GM18505 (cell line): Measurements from ENCODE around the gene RPUSD2.
A peak's percentile ranks its signal among the peaks of the same experiment; 100 is the strongest.

Source experiments
- ATAC-seq: cut with Tn5 transposase; IDR thresholded peaks from one replicate; pipeline ENCODE4 v1.9.1; 2021; ENCODE audit not compliant: unreplicated experiment
- POLR2A ChIP-seq: IDR thresholded peaks from 4 replicates; pipeline ENCODE4 v1.6.1; 2011; ENCODE audit warnings: borderline replicate concordance; ENCODE audit not compliant: insufficient read depth, insufficient read length; ENCODE audit errors: extremely low read depth

RPUSD2 gene

GRCh38 chr15:40582726-40583246, 13.7 kb downstream of the RPUSD2 start:
- TF ChIP-seq POLR2A, result no peak
- ATAC-seq, result no peak

GRCh38 chr15:40584191-40584590, 15.1 kb downstream of the RPUSD2 start:
- TF ChIP-seq POLR2A, result no peak
- ATAC-seq, result no peak

DNA sequence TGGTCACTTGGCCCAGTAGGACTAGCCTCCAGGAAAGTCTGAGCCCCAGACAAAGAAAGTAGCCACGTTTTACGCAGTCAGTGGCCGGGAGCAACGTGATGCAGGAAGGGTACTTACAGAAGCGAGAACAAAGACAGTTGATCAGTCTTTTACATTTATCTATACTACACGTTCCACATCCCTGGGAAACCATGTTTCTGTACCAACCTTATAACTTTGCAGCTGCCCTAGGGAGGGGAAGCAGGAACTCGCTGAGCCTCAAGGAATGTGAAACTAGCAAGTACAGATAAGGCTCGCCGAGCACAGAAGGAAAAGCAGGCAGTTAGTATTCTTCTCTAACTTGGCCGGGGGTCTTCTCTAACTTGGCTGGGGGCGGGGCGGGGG, 21.6 kb downstream of the RPUSD2 start:
- no peak for TF ChIP-seq POLR2A
- ATAC-seq, result no peak

GRCh38 chr15:40591389-40591788, 22.3 kb downstream of the RPUSD2 start:
- no peak for TF ChIP-seq POLR2A
- no peak for ATAC-seq

- no peak for TF ChIP-seq POLR2A
Observed at GRCh38 chr15:40593165-40593564, 24.1 kb downstream of the RPUSD2 start.

GRCh38 chr15:40593588-40594428, 24.7 kb downstream of the RPUSD2 start, which contains the start of gene KNL1:
TSS of gene KNL1 (plus strand) at chr15:40594249. CDS start at chr15:40602932, 8,683 bp downstream.
- peak; percentile 74 for ATAC-seq
- peak; percentile 79 for TF ChIP-seq POLR2A

More at GRCh38 chr15:40593165-40593564, 24.1 kb downstream of the RPUSD2 start:
- no peak for ATAC-seq

GRCh38 chr15:40594429-40594836, 25.3 kb downstream of the RPUSD2 start:
- TF ChIP-seq POLR2A, result no peak
- ATAC-seq, result peak; percentile 33

GRCh38 chr15:40595219-40595618, 26.1 kb downstream of the RPUSD2 start:
- no peak for ATAC-seq
- no peak for TF ChIP-seq POLR2A

GRCh38 chr15:40595773-40596172, 26.7 kb downstream of the RPUSD2 start:
- ATAC-seq, result no peak
- TF ChIP-seq POLR2A, result no peak

GRCh38 chr15:40597024-40597423, 27.9 kb downstream of the RPUSD2 start:
- no peak for TF ChIP-seq POLR2A
- no peak for ATAC-seq

GRCh38 chr15:40598126-40598525, 29.0 kb downstream of the RPUSD2 start:
- TF ChIP-seq POLR2A, result no peak
- no peak for ATAC-seq

DNA sequence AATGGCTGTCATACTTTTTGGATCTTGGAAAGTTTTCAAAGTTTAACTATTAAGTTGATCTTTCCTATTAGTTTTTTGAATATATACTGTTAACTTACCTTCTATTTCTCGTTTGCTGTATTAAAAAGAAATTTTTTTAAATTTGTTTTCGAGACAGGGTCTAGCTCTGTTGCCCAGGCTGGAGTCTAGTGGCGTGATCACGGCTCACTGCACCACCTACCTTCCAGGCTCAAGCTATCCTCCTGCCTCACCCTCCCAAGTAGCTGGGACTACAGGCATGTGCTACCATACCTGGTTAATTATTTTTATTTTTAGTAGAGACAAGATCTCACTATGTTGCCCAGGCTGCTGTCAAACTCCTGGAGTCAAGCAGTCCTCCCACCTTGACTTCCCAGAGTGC, 29.6 kb downstream of the RPUSD2 start:
- no peak for TF ChIP-seq POLR2A
- no peak for ATAC-seq

- no peak for ATAC-seq
- TF ChIP-seq POLR2A, result no peak
Observed at GRCh38 chr15:40600956-40601355, 31.9 kb downstream of the RPUSD2 start.

- no peak for TF ChIP-seq POLR2A
- no peak for ATAC-seq
Observed at GRCh38 chr15:40603935-40604334, 34.8 kb downstream of the RPUSD2 start.
